ENCODE measurements around the gene ADAMTS12.

The ADAMTS12 gene

GRCh38 chr5:33758737-33759136, 133.1 kb downstream of the ADAMTS12 start:
- no peak for DNase-seq (ENCODE audit: low read depth)

- DNase-seq (ENCODE audit: low read depth) = no peak
Measured at GRCh38 chr5:33756491-33756890, 135.3 kb downstream of the ADAMTS12 start.

GRCh38 chr5:33755231-33755630, 136.6 kb downstream of the ADAMTS12 start:
- no peak for DNase-seq (ENCODE audit: low read depth)

GRCh38 chr5:33753704-33754103, 138.1 kb downstream of the ADAMTS12 start:
- no peak for DNase-seq (ENCODE audit: low read depth)

GRCh38 chr5:33748754-33749153, 143.0 kb downstream of the ADAMTS12 start:
- DNase-seq (ENCODE audit: low read depth) = no peak

- no peak for DNase-seq (ENCODE audit: low read depth)
Measured at GRCh38 chr5:33745101-33745770, 146.6 kb downstream of the ADAMTS12 start.

GRCh38 chr5:33743099-33743498, 148.7 kb downstream of the ADAMTS12 start:
- no peak for DNase-seq (ENCODE audit: low read depth)

- no peak for DNase-seq (ENCODE audit: low read depth)
Measured at GRCh38 chr5:33742181-33742580, 149.6 kb downstream of the ADAMTS12 start.

GRCh38 chr5:33738967-33739366, 152.8 kb downstream of the ADAMTS12 start:
- no peak for DNase-seq (ENCODE audit: low read depth)

- no peak for DNase-seq (ENCODE audit: low read depth)
Measured at GRCh38 chr5:33738097-33738496, 153.7 kb downstream of the ADAMTS12 start.

GRCh38 chr5:33737697-33738096, 154.1 kb downstream of the ADAMTS12 start:
- DNase-seq (ENCODE audit: low read depth) = no peak

- DNase-seq (ENCODE audit: low read depth) = no peak
Measured at GRCh38 chr5:33737284-33737683, 154.5 kb downstream of the ADAMTS12 start.

GRCh38 chr5:33736510-33736909, 155.3 kb downstream of the ADAMTS12 start:
- DNase-seq (ENCODE audit: low read depth) = peak; percentile 85

- DNase-seq (ENCODE audit: low read depth) = no peak
Measured at GRCh38 chr5:33735072-33735471, 156.7 kb downstream of the ADAMTS12 start.

- DNase-seq (ENCODE audit: low read depth) = no peak
Measured at GRCh38 chr5:33734537-33734936, 157.3 kb downstream of the ADAMTS12 start.

GRCh38 chr5:33733225-33733624, 158.6 kb downstream of the ADAMTS12 start:
- no peak for DNase-seq (ENCODE audit: low read depth)

- no peak for DNase-seq (ENCODE audit: low read depth)
Measured at GRCh38 chr5:33726422-33727165, 165.2 kb downstream of the ADAMTS12 start.

GRCh38 chr5:33725806-33726205, 166.0 kb downstream of the ADAMTS12 start:
- peak; percentile 57 for DNase-seq (ENCODE audit: low read depth)

GRCh38 chr5:33721491-33722200, 170.1 kb downstream of the ADAMTS12 start:
- no peak for DNase-seq (ENCODE audit: low read depth)

GRCh38 chr5:33720176-33720575, 171.6 kb downstream of the ADAMTS12 start:
- DNase-seq (ENCODE audit: low read depth) = no peak

- no peak for DNase-seq (ENCODE audit: low read depth)
Measured at GRCh38 chr5:33719769-33720168, 172.0 kb downstream of the ADAMTS12 start.

- DNase-seq (ENCODE audit: low read depth) = no peak
Measured at GRCh38 chr5:33715661-33716060, 176.1 kb downstream of the ADAMTS12 start.

- no peak for DNase-seq (ENCODE audit: low read depth)
Measured at GRCh38 chr5:33713136-33713765, 178.5 kb downstream of the ADAMTS12 start.

Data from GM04503 (cell line).